ENCODE measurements around the gene PPP5C. TPM values are rescaled to one million over a fixed set of nuclear protein-coding genes. Genes with fewer than 3 reads are reported as not detected.

PPP5C gene
- total RNA-seq, 1 experiment from 2014 or later = 58.1 TPM

DNA sequence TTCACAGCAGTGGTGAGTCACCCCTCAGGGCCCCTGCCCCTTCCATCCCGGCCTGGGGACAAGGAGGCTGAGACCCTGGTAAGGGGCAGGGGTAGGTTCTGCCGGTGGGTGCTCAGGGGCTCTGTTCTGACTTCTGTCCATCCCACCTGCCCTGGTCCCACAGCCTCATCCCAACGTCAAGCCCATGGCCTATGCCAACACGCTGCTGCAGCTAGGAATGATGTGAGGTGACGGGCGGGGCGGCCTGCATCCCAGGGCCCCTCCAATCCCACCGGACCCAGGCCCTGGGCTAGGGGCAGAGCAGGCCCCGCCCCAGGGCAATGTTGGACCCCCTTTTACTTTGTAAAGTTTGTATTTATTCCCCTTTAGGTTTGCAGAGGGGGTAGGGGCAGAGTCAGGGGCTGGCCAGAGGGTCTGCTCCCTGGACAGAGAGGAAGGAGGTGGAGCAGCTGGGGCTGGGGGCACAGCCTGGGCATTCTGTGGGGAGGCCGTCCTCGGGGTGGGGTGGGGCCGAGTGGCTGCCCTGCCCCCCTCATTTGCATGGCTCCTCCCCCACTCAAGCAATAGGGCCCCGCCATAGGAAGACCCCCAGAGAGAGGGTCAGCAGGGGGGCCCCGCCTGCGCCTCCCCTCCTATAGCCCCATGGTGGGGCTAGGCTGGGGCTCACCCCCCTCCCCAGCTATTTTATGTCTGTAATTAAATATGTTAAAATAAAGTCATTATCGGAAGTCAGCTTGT is 43.4 kb downstream of the PPP5C start:
- no peaks in the 10 kb centered on the region for H3K9me3 ChIP-seq (ENCODE audit: control insufficient read depth, insufficient read depth, low read depth, low read length)
- no TSS peak for BruUV-seq (replicated peaks)
- intact Hi-C loops (cut with micrococcal nuclease; ENCODE audit: unreplicated experiment) (loop anchor here (10.0 kb wide), 1 partner anchor 105 kb away; no protein-coding TSS in a partner anchor), in situ Hi-C loops (cut with HindIII; ENCODE audit: low pct_unique_long_range_greater_than_20kb, low sequenced_read_pairs) (no loop called here)
- H3K4me3 ChIP-seq (ENCODE audit: low read depth in 2 of 2, low read length in 2 of 2) = no peak overlapping the region
- no peak for DNase-seq (ENCODE audit: low read depth, low spot score)
- H3K27me3 ChIP-seq (ENCODE audit: control insufficient read depth, insufficient read depth, low read length) = no peaks in the 10 kb centered on the region
- CTCF ChIA-PET = interaction anchor here (0.5 kb wide), 1 partner anchor 71 kb away, joined by 3 read pairs; no protein-coding TSS in a partner anchor
- H3K4me1 ChIP-seq (ENCODE audit: control insufficient read depth, insufficient read depth, low read length) = no peaks in the 10 kb centered on the region
- no peak for ATAC-seq
- TF ChIP-seq, protein P1, sequence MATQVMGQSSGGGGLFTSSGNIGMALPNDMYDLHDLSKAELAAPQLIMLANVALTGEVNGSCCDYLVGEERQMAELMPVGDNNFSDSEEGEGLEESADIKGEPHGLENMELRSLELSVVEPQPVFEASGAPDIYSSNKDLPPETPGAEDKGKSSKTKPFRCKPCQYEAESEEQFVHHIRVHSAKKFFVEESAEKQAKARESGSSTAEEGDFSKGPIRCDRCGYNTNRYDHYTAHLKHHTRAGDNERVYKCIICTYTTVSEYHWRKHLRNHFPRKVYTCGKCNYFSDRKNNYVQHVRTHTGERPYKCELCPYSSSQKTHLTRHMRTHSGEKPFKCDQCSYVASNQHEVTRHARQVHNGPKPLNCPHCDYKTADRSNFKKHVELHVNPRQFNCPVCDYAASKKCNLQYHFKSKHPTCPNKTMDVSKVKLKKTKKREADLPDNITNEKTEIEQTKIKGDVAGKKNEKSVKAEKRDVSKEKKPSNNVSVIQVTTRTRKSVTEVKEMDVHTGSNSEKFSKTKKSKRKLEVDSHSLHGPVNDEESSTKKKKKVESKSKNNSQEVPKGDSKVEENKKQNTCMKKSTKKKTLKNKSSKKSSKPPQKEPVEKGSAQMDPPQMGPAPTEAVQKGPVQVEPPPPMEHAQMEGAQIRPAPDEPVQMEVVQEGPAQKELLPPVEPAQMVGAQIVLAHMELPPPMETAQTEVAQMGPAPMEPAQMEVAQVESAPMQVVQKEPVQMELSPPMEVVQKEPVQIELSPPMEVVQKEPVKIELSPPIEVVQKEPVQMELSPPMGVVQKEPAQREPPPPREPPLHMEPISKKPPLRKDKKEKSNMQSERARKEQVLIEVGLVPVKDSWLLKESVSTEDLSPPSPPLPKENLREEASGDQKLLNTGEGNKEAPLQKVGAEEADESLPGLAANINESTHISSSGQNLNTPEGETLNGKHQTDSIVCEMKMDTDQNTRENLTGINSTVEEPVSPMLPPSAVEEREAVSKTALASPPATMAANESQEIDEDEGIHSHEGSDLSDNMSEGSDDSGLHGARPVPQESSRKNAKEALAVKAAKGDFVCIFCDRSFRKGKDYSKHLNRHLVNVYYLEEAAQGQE (IDR thresholded peaks at IDR 0.05; ENCODE audit: insufficient read depth in 1 of 2, low read depth in 2 of 2, low read length in 1 of 2) = no peak
- TF ChIP-seq, protein P2, sequence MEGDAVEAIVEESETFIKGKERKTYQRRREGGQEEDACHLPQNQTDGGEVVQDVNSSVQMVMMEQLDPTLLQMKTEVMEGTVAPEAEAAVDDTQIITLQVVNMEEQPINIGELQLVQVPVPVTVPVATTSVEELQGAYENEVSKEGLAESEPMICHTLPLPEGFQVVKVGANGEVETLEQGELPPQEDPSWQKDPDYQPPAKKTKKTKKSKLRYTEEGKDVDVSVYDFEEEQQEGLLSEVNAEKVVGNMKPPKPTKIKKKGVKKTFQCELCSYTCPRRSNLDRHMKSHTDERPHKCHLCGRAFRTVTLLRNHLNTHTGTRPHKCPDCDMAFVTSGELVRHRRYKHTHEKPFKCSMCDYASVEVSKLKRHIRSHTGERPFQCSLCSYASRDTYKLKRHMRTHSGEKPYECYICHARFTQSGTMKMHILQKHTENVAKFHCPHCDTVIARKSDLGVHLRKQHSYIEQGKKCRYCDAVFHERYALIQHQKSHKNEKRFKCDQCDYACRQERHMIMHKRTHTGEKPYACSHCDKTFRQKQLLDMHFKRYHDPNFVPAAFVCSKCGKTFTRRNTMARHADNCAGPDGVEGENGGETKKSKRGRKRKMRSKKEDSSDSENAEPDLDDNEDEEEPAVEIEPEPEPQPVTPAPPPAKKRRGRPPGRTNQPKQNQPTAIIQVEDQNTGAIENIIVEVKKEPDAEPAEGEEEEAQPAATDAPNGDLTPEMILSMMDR (IDR thresholded peaks at IDR 0.05) = no peak
- TF ChIP-seq SIN3A (IDR thresholded peaks at IDR 0.05; ENCODE audit: borderline replicate concordance, insufficient read depth, low read depth, low read length) (no peak), TCF7L2 (IDR thresholded peaks at IDR 0.05; ENCODE audit: low read depth, low read length) (no peak), POLR2AphosphoS5 (IDR thresholded peaks at IDR 0.05; ENCODE audit: low read depth, low read length) (no peak)
- H3K36me3 ChIP-seq (ENCODE audit: control insufficient read depth, insufficient read depth, low read length) = 0 out of 2 replicates have a peak, but pooled peaks cover 2% of the 10 kb centered on the region
- H3K27ac ChIP-seq (ENCODE audit: low read length) = no peak overlapping the region
- POLR2A ChIA-PET = no interaction called here

DNA sequence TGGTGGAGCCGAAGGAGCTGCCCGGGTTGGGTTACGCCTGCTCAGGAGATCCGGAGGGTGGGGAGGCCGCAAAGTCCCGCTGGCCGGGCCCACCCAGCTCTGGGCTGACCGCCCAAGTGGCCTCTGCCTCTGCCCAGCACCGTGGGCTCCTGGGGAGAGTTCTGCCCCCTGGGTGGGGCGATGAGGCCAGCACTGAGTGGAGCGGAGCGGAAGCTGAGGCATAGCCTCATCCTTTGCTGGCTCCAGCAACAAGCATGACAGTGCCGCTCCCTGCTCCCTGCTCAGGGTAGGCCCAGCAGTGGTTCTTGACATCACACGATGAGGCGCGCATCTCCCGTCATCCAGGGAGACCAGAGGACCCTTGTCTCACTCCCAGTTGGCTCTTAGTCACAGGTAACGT is 44.0 kb downstream of the PPP5C start:
- Histone ChIP-seq H3K27me3 (ENCODE audit: control insufficient read depth, insufficient read depth, low read length) (no peaks in the 10 kb centered on the region), H3K9me3 (ENCODE audit: control insufficient read depth, insufficient read depth, low read depth, low read length) (no peaks in the 10 kb centered on the region), H3K27ac (ENCODE audit: low read length) (no peak overlapping the region), H3K4me3 (ENCODE audit: low read depth in 2 of 2, low read length in 2 of 2) (no peak overlapping the region), H3K36me3 (ENCODE audit: control insufficient read depth, insufficient read depth, low read length) (0 out of 2 replicates have a peak, but pooled peaks cover 2% of the 10 kb centered on the region), H3K4me1 (ENCODE audit: control insufficient read depth, insufficient read depth, low read length) (no peaks in the 10 kb centered on the region)
- ATAC-seq (no peak), DNase-seq (ENCODE audit: low read depth, low spot score) (no peak)
- no peak for TF ChIP-seq POLR2AphosphoS5 (IDR thresholded peaks at IDR 0.05; ENCODE audit: low read depth, low read length)
- TF ChIP-seq, protein P1 (IDR thresholded peaks at IDR 0.05; ENCODE audit: insufficient read depth in 1 of 2, low read depth in 2 of 2, low read length in 1 of 2) = no peak
- TF ChIP-seq, protein P2 (IDR thresholded peaks at IDR 0.05) = no peak
- TF ChIP-seq TCF7L2 (IDR thresholded peaks at IDR 0.05; ENCODE audit: low read depth, low read length) = no peak
- no peak for TF ChIP-seq SIN3A (IDR thresholded peaks at IDR 0.05; ENCODE audit: borderline replicate concordance, insufficient read depth, low read depth, low read length)
- intact Hi-C loops (cut with micrococcal nuclease; ENCODE audit: unreplicated experiment) = loop anchor here (10.0 kb wide), 1 partner anchor 106 kb away; no protein-coding TSS in a partner anchor
- no TSS peak for BruUV-seq (replicated peaks)
- in situ Hi-C loops (cut with HindIII; ENCODE audit: low pct_unique_long_range_greater_than_20kb, low sequenced_read_pairs) = no loop called here
- ChIA-PET POLR2A (no interaction called here), CTCF (interaction anchor here (0.5 kb wide), 1 partner anchor 71 kb away, joined by 3 read pairs; no protein-coding TSS in a partner anchor)

Measured in Panc1 (cell line).